Smooth muscle cell of the brain vasculature (primary cell): ENCODE results near the gene PIK3CA.
"Not testable (repeated sequence)": the region's sequence is repeated elsewhere in the genome, so short reads cannot be mapped to it uniquely, and the experiment has no call there.

Experiments
- DNase-seq: peaks from one replicate; pipeline ENCODE4 v3.0.0-alpha.2; 2012; ENCODE audit warnings: low read depth, low spot score

PIK3CA gene

GRCh38 chr3:179196098-179196497 lies 47.9 kb downstream of the PIK3CA start:
- peak; percentile 62 for DNase-seq

- no peak for DNase-seq
These were observed 48.5 kb downstream of the PIK3CA start for GRCh38 chr3:179196700-179197099.

- DNase-seq: no peak
These were observed 52.6 kb downstream of the PIK3CA start for GRCh38 chr3:179200790-179201189.

GRCh38 chr3:179215550-179215949 lies 67.4 kb downstream of the PIK3CA start:
- DNase-seq: not testable (repeated sequence)

GRCh38 chr3:179218213-179218612 lies 70.1 kb downstream of the PIK3CA start:
- not testable (repeated sequence) for DNase-seq

- DNase-seq: no peak
These were observed 75.4 kb downstream of the PIK3CA start for GRCh38 chr3:179223548-179223947.

- no peak for DNase-seq
These were observed 76.4 kb downstream of the PIK3CA start for GRCh38 chr3:179224584-179224983.

GRCh38 chr3:179227349-179227748 lies 79.2 kb downstream of the PIK3CA start:
- DNase-seq: no peak

- no peak for DNase-seq
These were observed 81.0 kb downstream of the PIK3CA start for GRCh38 chr3:179229177-179229576.

GRCh38 chr3:179233043-179233442 lies 84.9 kb downstream of the PIK3CA start:
- DNase-seq: no peak

- no peak for DNase-seq
These were observed 86.0 kb downstream of the PIK3CA start for GRCh38 chr3:179234199-179234598.

GRCh38 chr3:179236669-179237301 lies 88.6 kb downstream of the PIK3CA start:
- no peak for DNase-seq

- not testable (repeated sequence) for DNase-seq
These were observed 92.1 kb downstream of the PIK3CA start for GRCh38 chr3:179240299-179240698.

- not testable (repeated sequence) for DNase-seq
These were observed 94.7 kb downstream of the PIK3CA start for GRCh38 chr3:179242859-179243258.

GRCh38 chr3:179244878-179245277 lies 96.7 kb downstream of the PIK3CA start:
- no peak for DNase-seq

GRCh38 chr3:179247289-179248015 lies 99.3 kb downstream of the PIK3CA start:
- no peak for DNase-seq

GRCh38 chr3:179250803-179251476 lies 102.8 kb downstream of the PIK3CA start, which contains the start of gene KCNMB3:
KCNMB3 (minus strand) TSS chr3:179251114; CDS start chr3:179250990, 124 bp downstream.
- DNase-seq: no peak

GRCh38 chr3:179256813-179257212 lies 108.7 kb downstream of the PIK3CA start:
- no peak for DNase-seq

- DNase-seq: not testable (repeated sequence)
These were observed 109.6 kb downstream of the PIK3CA start for GRCh38 chr3:179257742-179258141.

- DNase-seq: no peak
These were observed 110.7 kb downstream of the PIK3CA start for GRCh38 chr3:179258820-179259219.

- DNase-seq: not testable (repeated sequence)
These were observed 112.0 kb downstream of the PIK3CA start for GRCh38 chr3:179259959-179260756.
